Common myeloid progenitor, CD34-positive (primary cell): ENCODE results near the gene ATP5ME.

ENCODE experiments used
- CTCF ChIA-PET: fragments of 350-600 bp; sonication (Branson Sonifier 250); formaldehyde crosslinking; loops from one replicate; lab custom pipeline; 2021; ENCODE audit warnings: antibody characterized with exemption; lab: Charles Lee
- POLR2A ChIA-PET: fragments of 350-600 bp; sonication (Branson Sonifier 250); formaldehyde crosslinking; loops from one replicate; lab custom pipeline; 2021; ENCODE audit warnings: antibody characterized with exemption; lab: Charles Lee
- DNase-seq, 3 donors: peaks; one replicate each; pipeline versions ENCODE4 v3.0.0 to v3.0.0-alpha.2; 2013
- H3K27ac ChIP-seq, 2 experiments: 1 replicate in 1 of 2; 2 replicates in 1 of 2; pipeline ENCODE4 v1.7.0; 2013; ENCODE audit warnings: inconsistent platforms in 2 of 2, low read length in 2 of 2, mild to moderate bottlenecking in 2 of 2, low read depth in 1 of 2, moderate library complexity in 1 of 2; ENCODE audit not compliant: severe bottlenecking in 2 of 2, insufficient read depth in 1 of 2, poor library complexity in 1 of 2
- H3K27me3 ChIP-seq, 5 experiments: replicated peaks in 2 of 5; 1 replicate in 3 of 5; 2 replicates in 2 of 5; pipeline versions ENCODE4 v1.6.1 to v1.7.0; 2013; ENCODE audit warnings: low read length in 4 of 5, mild to moderate bottlenecking in 2 of 5, moderate library complexity in 2 of 5, inconsistent platforms in 1 of 5; ENCODE audit not compliant: insufficient read depth in 5 of 5, control insufficient read depth in 4 of 5
- H3K36me3 ChIP-seq, 4 experiments: 1 replicate in 2 of 4; 2 replicates in 2 of 4; pipeline versions ENCODE4 v1.6.1 to v1.7.0; 2013; ENCODE audit warnings: low read length in 3 of 4, control low read depth in 1 of 4, mild to moderate bottlenecking in 1 of 4; ENCODE audit not compliant: control insufficient read depth in 4 of 4, insufficient read depth in 4 of 4
- H3K4me1 ChIP-seq, 4 experiments: 1 replicate in 3 of 4; 2 replicates in 1 of 4; pipeline versions ENCODE4 v1.6.1 to v1.7.1; 2013; ENCODE audit warnings: low read length in 3 of 4, mild to moderate bottlenecking in 3 of 4, control low read depth in 1 of 4, inconsistent platforms in 1 of 4, moderate library complexity in 1 of 4; ENCODE audit not compliant: control insufficient read depth in 4 of 4, insufficient read depth in 4 of 4; ENCODE audit errors: control extremely low read depth in 1 of 4
- H3K4me3 ChIP-seq, 7 experiments: 1 replicate in 4 of 7; 2 replicates in 3 of 7; pipeline versions ENCODE4 v1.5.1 to v1.7.0; 2013; ENCODE audit warnings: mild to moderate bottlenecking in 7 of 7, low read length in 6 of 7, moderate library complexity in 6 of 7, inconsistent platforms in 2 of 7, low read depth in 2 of 7, control low read depth in 1 of 7; ENCODE audit not compliant: insufficient read depth in 4 of 7, control insufficient read depth in 1 of 7; ENCODE audit errors: extremely low read depth in 1 of 7
- H3K9me3 ChIP-seq, 5 experiments: 1 replicate in 4 of 5; 2 replicates in 1 of 5; pipeline versions ENCODE4 v1.6.1 to v1.7.1; 2013; ENCODE audit warnings: low read length in 4 of 5, mild to moderate bottlenecking in 2 of 5, inconsistent platforms in 1 of 5, low read depth in 1 of 5, moderate library complexity in 1 of 5; ENCODE audit not compliant: control insufficient read depth in 4 of 5, insufficient read depth in 2 of 5; ENCODE audit errors: control extremely low read depth in 1 of 5
- WGBS: methylation state at CpG from one replicate; pipeline ENCODE4 v1.1.5; 2013; ENCODE audit not compliant: insufficient coverage; 5-methylcytosine and 5-hydroxymethylcytosine counted together

Gene ATP5ME

DNA sequence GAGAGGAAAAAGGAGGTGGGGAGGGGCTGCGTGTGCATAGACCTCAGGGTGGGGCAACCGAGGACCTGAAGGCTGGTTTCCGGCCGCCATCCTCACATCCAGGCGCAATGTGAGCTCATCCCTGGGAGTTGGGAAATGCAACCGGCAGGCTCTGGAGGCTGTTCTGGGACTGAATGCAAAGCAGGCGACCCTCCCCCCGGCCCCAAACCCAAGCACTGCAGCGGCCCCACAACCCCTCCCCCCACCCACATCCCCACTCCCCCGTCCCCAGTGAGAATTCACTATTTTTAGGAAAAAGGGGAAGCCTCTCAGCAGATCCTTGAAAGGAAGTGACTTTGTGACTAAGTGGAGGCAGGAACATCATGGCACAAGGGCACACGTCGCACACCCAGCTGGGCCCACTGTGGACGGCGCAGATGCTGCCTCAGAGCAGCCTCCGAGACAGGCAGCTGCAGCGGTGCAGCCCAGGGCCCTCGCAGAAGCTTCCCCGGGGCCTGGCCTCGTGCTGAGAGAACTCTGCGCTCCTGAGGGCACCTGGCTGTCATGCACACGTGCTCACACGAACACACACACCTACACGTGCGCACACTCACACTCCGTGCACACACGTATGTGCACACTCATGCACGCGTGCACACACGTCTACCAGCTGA lies 50.0 kb downstream of the ATP5ME start:
- peak in 1 of 3 donors; percentile 19 for DNase-seq
- peaks cover 0 to 4% (median 0%) of the 10 kb centered on the region in 4 experiments for H3K4me1 ChIP-seq
- CTCF ChIA-PET: interaction anchor here (0.6 kb wide), 1 partner anchor 15 kb away, joined by 3 read pairs; no protein-coding TSS in a partner anchor
- no peaks in the 10 kb centered on the region for H3K36me3 ChIP-seq
- POLR2A ChIA-PET: no interaction called here
- no peak overlapping the region for H3K27ac ChIP-seq
- H3K27me3 ChIP-seq: peaks cover 0 to 25% (median 3%) of the 10 kb centered on the region in 5 experiments
- no peak overlapping the region for H3K4me3 ChIP-seq
- 67% methylated on average over 19 of the region's 29 CpGs for WGBS
- H3K9me3 ChIP-seq: no peaks in the 10 kb centered on the region

DNA sequence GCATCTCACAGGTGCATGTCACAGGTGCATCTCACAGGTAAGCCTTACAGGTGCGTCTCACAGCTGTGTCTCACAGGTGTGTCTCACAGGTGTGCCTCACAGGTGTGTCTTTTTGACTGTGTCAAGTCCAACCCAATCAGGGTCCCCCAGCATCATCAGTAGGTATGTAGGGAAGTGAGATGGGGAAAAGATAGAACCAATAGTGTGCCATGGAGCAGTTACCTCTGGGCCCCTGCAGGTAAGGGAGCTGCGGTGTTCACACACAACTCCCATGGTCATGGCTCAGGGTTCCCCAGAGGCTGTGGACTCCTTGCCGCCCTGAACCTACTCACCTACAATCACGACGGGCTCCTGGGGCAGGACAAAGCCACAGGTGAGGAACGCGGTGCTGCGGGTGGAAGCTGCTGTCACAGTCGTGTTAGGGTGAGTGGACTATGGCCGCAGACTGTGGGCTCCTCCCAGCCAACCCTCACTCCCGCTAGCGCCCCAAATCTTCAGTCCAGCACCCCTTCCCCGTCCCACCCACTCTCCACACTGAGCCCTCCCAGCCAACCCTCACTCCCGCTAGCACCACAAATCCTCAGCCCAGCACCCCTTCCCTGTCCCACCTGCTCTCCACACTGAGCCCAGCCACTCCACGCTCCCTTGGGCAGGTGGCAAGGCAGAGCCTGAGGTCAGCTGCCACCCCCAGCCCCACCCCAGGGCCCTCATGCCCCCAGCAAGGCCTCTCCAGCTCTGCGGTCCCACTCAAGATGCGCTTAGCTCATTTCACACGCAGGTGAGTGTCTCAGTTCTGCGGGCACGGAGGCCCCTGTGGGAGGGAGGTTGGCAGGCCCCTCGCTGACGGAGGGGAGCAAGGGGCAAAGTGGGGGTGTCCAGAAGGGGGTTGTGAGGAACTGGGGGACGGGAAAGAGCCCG lies 50.8 kb downstream of the ATP5ME start:
- Histone ChIP-seq H3K36me3 (no peaks in the 10 kb centered on the region), H3K27me3 (peaks cover 0 to 27% (median 3%) of the 10 kb centered on the region in 5 experiments), H3K4me3 (no peak overlapping the region), H3K9me3 (no peaks in the 10 kb centered on the region), H3K27ac (no peak overlapping the region), H3K4me1 (peaks cover 0 to 4% (median 0%) of the 10 kb centered on the region in 4 experiments)
- WGBS: 81% methylated on average over 18 of the region's 24 CpGs
- POLR2A ChIA-PET: no interaction called here
- DNase-seq: no peak
- CTCF ChIA-PET: no interaction called here
